HCT116 (cell line): ENCODE results near the gene CHST8.

Experiments used
- CTCF ChIP-seq, 3 experiments: fragments of 200-600 bp in 1 of 3; sonication (generic) in 1 of 3; IDR thresholded peaks in 2 of 3; conservative IDR thresholded peaks in 1 of 3; 2 replicates each; pipeline ENCODE4 v1.5.1; 2012 to 2017; ENCODE audit warnings: low read depth in 2 of 3, low read length in 2 of 3, antibody characterized with exemption in 1 of 3, borderline replicate concordance in 1 of 3, control low read depth in 1 of 3, mild to moderate bottlenecking in 1 of 3, mixed read lengths in 1 of 3, mixed run types in 1 of 3, moderate library complexity in 1 of 3; ENCODE audit not compliant: insufficient read depth in 1 of 3
- EZH2 ChIP-seq: fragments of 200-600 bp; sonication (generic); IDR thresholded peaks from 2 replicates; pipeline ENCODE4 v1.6.1; 2017; ENCODE audit warnings: antibody characterized with exemption, mixed run types
- POLR2A ChIP-seq: IDR thresholded peaks from 2 replicates; pipeline ENCODE4 v1.7.0; 2011; ENCODE audit warnings: borderline replicate concordance; ENCODE audit not compliant: insufficient read depth, insufficient read length; ENCODE audit errors: extremely low read depth
- POLR2AphosphoS5 ChIP-seq: IDR thresholded peaks from 2 replicates; pipeline ENCODE4 v1.6.1; 2011; ENCODE audit warnings: mild to moderate bottlenecking, low read depth, low read length, moderate library complexity
- ZFX ChIP-seq: fragments of 450-650 bp; IDR thresholded peaks from 2 replicates; pipeline ENCODE4 v1.6.1; 2017

GRCh38 chr19:33821871-33822270, 200.1 kb downstream of the CHST8 start:
- TF ChIP-seq ZFX (no peak), CTCF (IDR thresholded peaks at IDR 0.05 in 2 of 3, conservative IDR thresholded peaks at IDR 0.05 in 1 of 3; ENCODE audit: borderline replicate concordance in 1 of 3, insufficient read depth in 1 of 3, low read depth in 2 of 3, low read length in 2 of 3) (no peak), EZH2 (no peak), POLR2A (no peak), POLR2AphosphoS5 (no peak)
